IPS-18c (cell line): ENCODE results near the gene KDM4F.
A peak's percentile ranks its signal among the peaks of the same experiment; 100 is the strongest.

Experiments
- H3K4me3 ChIP-seq: 2 replicates; pipeline ENCODE4 v1.7.0; 2013; ENCODE audit warnings: low read depth, mild to moderate bottlenecking, low read length, moderate library complexity; ENCODE audit not compliant: insufficient read depth
- H3K9me3 ChIP-seq: one replicate; pipeline ENCODE4 v1.6.1; 2013; ENCODE audit warnings: mild to moderate bottlenecking, low read length, moderate library complexity; ENCODE audit not compliant: control insufficient read depth, insufficient read depth

Gene KDM4F

GRCh38 chr11:95054356-95054755, 5.1 kb downstream of the KDM4F start:
- Histone ChIP-seq H3K9me3 (no peaks in the 10 kb centered on the region), H3K4me3 (no peak overlapping the region)

GRCh38 chr11:95055283-95055897, 6.2 kb downstream of the KDM4F start:
- no peak overlapping the region for H3K4me3 ChIP-seq

GRCh38 chr11:95057959-95058358, 8.7 kb downstream of the KDM4F start:
- Histone ChIP-seq H3K9me3 (no peaks in the 10 kb centered on the region), H3K4me3 (no peak overlapping the region)

More at GRCh38 chr11:95055283-95055897, 6.2 kb downstream of the KDM4F start:
- H3K9me3 ChIP-seq, result no peaks in the 10 kb centered on the region

GRCh38 chr11:95058621-95059020, 9.4 kb downstream of the KDM4F start:
- Histone ChIP-seq H3K9me3 (no peaks in the 10 kb centered on the region), H3K4me3 (no peak overlapping the region)

GRCh38 chr11:95059046-95059445, 9.8 kb downstream of the KDM4F start:
- Histone ChIP-seq H3K9me3 (no peaks in the 10 kb centered on the region), H3K4me3 (no peak overlapping the region)

- H3K4me3 ChIP-seq, result no peak overlapping the region
Observed at GRCh38 chr11:95065336-95065735, 16.1 kb downstream of the KDM4F start.

GRCh38 chr11:95066716-95067038, 17.5 kb downstream of the KDM4F start, which contains the start of gene SRSF8:
TSS of gene SRSF8 (plus strand) at chr11:95066919. CDS start at chr11:95067227, 308 bp downstream.
- H3K9me3 ChIP-seq, result peaks cover 3% of the 10 kb centered on the region
- peak within 1 kb of the TSS; percentile 82 for H3K4me3 ChIP-seq

More at GRCh38 chr11:95065336-95065735, 16.1 kb downstream of the KDM4F start:
- peaks cover 3% of the 10 kb centered on the region for H3K9me3 ChIP-seq

GRCh38 chr11:95067039-95067840, 18.0 kb downstream of the KDM4F start:
- peak overlapping the region; percentile 82 for H3K4me3 ChIP-seq
- H3K9me3 ChIP-seq, result peaks cover 3% of the 10 kb centered on the region

- Histone ChIP-seq H3K4me3 (peak overlapping the region; percentile 82), H3K9me3 (peaks cover 3% of the 10 kb centered on the region)
Observed at GRCh38 chr11:95067841-95068219, 18.6 kb downstream of the KDM4F start.

- peaks cover 3% of the 10 kb centered on the region for H3K9me3 ChIP-seq
- peak overlapping the region; percentile 82; the same call in 1 of the 2 replicates for H3K4me3 ChIP-seq
Observed at GRCh38 chr11:95068549-95068948, 19.3 kb downstream of the KDM4F start.

- Histone ChIP-seq H3K9me3 (peaks cover 3% of the 10 kb centered on the region), H3K4me3 (no peak overlapping the region)
Observed at GRCh38 chr11:95070471-95070870, 21.2 kb downstream of the KDM4F start.

GRCh38 chr11:95072948-95073347, 23.7 kb downstream of the KDM4F start:
- H3K4me3 ChIP-seq, result no peak overlapping the region

GRCh38 chr11:95074792-95075563, 25.8 kb downstream of the KDM4F start:
- Histone ChIP-seq H3K4me3 (no peak overlapping the region), H3K9me3 (no peaks in the 10 kb centered on the region)

More at GRCh38 chr11:95072948-95073347, 23.7 kb downstream of the KDM4F start:
- peaks cover under 1% of the 10 kb centered on the region for H3K9me3 ChIP-seq

GRCh38 chr11:95076416-95076815, 27.2 kb downstream of the KDM4F start:
- Histone ChIP-seq H3K4me3 (no peak overlapping the region), H3K9me3 (no peaks in the 10 kb centered on the region)

GRCh38 chr11:95076981-95077380, 27.8 kb downstream of the KDM4F start:
- Histone ChIP-seq H3K4me3 (no peak overlapping the region), H3K9me3 (no peaks in the 10 kb centered on the region)

- H3K9me3 ChIP-seq, result no peaks in the 10 kb centered on the region
- H3K4me3 ChIP-seq, result no peak overlapping the region
Observed at GRCh38 chr11:95078526-95078925, 29.3 kb downstream of the KDM4F start.

GRCh38 chr11:95081010-95081409, 31.8 kb downstream of the KDM4F start:
- Histone ChIP-seq H3K9me3 (no peaks in the 10 kb centered on the region), H3K4me3 (no peak overlapping the region)

- no peaks in the 10 kb centered on the region for H3K9me3 ChIP-seq
- H3K4me3 ChIP-seq, result no peak overlapping the region
Observed at GRCh38 chr11:95081412-95081811, 32.2 kb downstream of the KDM4F start.
